ENCODE results near the gene FBN1. TPM values are rescaled to one million over a fixed set of nuclear protein-coding genes. Genes with fewer than 3 reads are reported as not detected.
A peak's percentile ranks its signal among the peaks of the same experiment; 100 is the strongest.

FBN1 gene
- total and polyA plus RNA-seq, 8 donors = 4.7 to 384 (median 42.6) TPM

DNA sequence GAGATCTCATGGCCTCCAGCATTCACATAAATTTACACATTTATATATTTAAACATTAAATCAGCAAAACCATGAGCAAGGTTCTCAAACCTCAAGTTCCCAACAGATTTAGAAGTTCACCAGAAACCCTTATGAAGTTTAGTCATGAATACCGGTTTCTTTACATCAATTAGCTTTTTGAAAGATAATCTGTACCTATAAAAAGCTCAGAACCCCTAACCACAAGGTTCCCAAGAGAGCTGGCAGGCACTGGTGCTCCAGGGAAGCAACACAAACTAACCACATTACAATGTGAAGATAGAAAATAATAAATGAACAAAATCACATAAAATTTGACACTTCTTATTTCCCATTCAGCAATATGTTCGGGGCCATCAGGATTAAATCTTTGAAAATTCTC is 150.9 kb downstream of the FBN1 start:
- no peak overlapping the region for H3K27ac ChIP-seq
- intact Hi-C loops (cut with DNase I; ENCODE audit: low total_unique reads) = no loop called here
- no peak for DNase-seq
- no peaks in the 10 kb centered on the region for H3K9me3 ChIP-seq
- no peaks in the 10 kb centered on the region for H3K4me1 ChIP-seq
- no peak for TF ChIP-seq EP300 (IDR thresholded peaks at IDR 0.05)
- TF ChIP-seq POLR2A (IDR thresholded peaks at IDR 0.05) = no peak
- TF ChIP-seq POLR2AphosphoS5 (IDR thresholded peaks at IDR 0.05) = no peak
- TF ChIP-seq, protein P1, sequence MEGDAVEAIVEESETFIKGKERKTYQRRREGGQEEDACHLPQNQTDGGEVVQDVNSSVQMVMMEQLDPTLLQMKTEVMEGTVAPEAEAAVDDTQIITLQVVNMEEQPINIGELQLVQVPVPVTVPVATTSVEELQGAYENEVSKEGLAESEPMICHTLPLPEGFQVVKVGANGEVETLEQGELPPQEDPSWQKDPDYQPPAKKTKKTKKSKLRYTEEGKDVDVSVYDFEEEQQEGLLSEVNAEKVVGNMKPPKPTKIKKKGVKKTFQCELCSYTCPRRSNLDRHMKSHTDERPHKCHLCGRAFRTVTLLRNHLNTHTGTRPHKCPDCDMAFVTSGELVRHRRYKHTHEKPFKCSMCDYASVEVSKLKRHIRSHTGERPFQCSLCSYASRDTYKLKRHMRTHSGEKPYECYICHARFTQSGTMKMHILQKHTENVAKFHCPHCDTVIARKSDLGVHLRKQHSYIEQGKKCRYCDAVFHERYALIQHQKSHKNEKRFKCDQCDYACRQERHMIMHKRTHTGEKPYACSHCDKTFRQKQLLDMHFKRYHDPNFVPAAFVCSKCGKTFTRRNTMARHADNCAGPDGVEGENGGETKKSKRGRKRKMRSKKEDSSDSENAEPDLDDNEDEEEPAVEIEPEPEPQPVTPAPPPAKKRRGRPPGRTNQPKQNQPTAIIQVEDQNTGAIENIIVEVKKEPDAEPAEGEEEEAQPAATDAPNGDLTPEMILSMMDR (IDR thresholded peaks at IDR 0.05) = no peak
- H3K27me3 ChIP-seq = no peaks in the 10 kb centered on the region
- H3K4me3 ChIP-seq = no peak overlapping the region
- WGBS, 5 donors = 62 to 92% (median 89%) methylated on average over 2 of the region's 2 CpGs
- peaks cover 3 to 89% (median 53%) of the 10 kb centered on the region in 4 donors for H3K36me3 ChIP-seq

DNA sequence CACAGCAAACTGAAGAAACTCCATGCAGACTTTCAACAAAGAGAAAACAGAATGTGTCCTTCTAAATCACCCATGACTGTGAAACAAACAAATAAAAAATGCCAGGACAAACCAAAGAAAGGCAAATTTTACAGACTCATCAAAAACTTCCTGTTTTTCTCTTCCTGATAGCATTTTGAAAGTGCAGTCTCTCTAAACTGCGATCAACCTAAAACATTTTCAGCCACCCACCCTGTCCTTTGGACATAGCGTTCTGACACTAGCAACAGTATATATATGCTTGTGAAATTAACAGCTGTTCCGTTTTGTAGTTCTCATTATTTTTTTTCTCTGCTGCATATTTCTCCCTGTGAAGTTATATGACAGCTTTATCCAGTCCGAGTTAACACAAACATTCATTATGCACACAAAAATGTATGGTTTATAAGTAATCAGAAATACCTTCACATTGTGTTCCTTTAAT is 151.7 kb downstream of the FBN1 start:
- Histone ChIP-seq H3K27ac (peak overlapping the region in 1 of 5 donors; percentile 29), H3K27me3 (no peaks in the 10 kb centered on the region), H3K4me3 (no peak overlapping the region), H3K9me3 (no peaks in the 10 kb centered on the region), H3K36me3 (peaks cover 7 to 91% (median 57%) of the 10 kb centered on the region in 4 donors), H3K4me1 (no peaks in the 10 kb centered on the region)
- intact Hi-C loops (cut with DNase I; ENCODE audit: low total_unique reads) = no loop called here
- TF ChIP-seq POLR2AphosphoS5 (IDR thresholded peaks at IDR 0.05) = no peak
- no peak for TF ChIP-seq POLR2A (IDR thresholded peaks at IDR 0.05)
- TF ChIP-seq, protein P1 (IDR thresholded peaks at IDR 0.05) = no peak
- WGBS, 5 donors = 71 to 82% (median 79%) methylated on average over 4 of the region's 4 CpGs
- no peak for DNase-seq

DNA sequence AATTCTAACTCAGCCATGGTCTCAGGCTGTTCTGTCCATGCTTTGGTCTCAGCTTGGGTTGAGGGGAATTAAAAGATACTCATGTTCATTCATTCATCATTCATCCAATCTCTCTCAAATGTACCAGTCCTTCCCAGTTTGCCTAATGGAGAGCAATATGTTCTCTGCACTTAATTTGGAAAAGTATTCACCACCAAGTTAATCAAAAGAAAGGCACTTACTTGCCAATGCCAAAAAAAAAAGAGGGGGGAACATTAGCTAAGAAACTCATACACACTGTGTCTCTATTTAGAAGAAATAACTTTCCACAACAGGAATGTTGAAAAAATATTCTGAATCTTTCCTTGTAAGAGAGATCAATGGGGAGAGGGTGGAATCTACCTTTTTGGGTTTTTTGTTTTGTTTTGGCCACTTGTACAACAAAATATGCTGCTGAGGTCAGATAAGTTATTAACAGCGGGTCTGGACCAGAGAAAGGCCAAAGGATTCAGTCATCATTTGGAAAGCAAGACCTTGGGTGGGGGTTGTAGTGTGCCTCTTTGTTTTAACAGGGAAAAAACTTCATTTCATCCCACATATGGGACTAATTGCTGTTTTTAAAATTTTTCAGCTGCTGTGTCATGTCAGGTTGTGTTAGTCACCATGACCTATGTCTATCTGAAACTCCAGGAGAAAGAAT is 152.3 kb downstream of the FBN1 start:
- 75 to 93% (median 83%) methylated on average over 1 of the region's 1 CpG for WGBS, 5 donors

DNA sequence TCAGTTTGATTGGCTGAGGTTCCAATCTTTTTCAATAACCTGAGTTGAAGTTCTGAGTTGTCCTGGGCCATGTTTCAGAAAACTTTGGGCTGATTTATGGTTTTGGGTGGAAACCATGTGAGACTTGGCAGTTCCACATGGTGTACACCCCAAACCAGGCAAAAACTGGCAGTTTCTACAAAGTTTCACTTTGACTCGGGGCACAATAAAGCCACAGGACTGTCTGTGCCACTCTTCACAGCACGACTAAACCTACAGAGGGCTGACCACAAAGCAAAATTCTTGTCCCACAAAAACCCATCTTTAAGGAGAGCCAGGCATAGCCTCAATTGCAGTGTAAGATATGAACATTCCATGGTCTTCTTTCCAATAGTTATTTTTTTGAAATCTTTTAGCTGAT is 159.3 kb downstream of the FBN1 start:
- peaks cover 23 to 97% (median 79%) of the 10 kb centered on the region in 4 donors for H3K36me3 ChIP-seq
- no peaks in the 10 kb centered on the region for H3K9me3 ChIP-seq
- no peak overlapping the region for H3K27ac ChIP-seq
- no peak for DNase-seq
- intact Hi-C loops (cut with DNase I; ENCODE audit: low total_unique reads) = no loop called here
- H3K27me3 ChIP-seq = no peaks in the 10 kb centered on the region
- H3K4me1 ChIP-seq = peaks cover 0 to under 1% (median 0%) of the 10 kb centered on the region in 4 donors
- 72 to 92% (median 79%) methylated on average over 2 of the region's 2 CpGs for WGBS, 5 donors
- TF ChIP-seq, protein P1 (IDR thresholded peaks at IDR 0.05) = no peak
- TF ChIP-seq EP300 (IDR thresholded peaks at IDR 0.05) = no peak
- no peak for TF ChIP-seq POLR2AphosphoS5 (IDR thresholded peaks at IDR 0.05)
- no peak for TF ChIP-seq POLR2A (IDR thresholded peaks at IDR 0.05)
- H3K4me3 ChIP-seq = no peak overlapping the region

More for the DNA sequence above, 152.3 kb downstream of the FBN1 start:
- Histone ChIP-seq H3K27ac (peak overlapping the region in 2 of 5 donors; percentile 29 to 43), H3K4me1 (no peaks in the 10 kb centered on the region), H3K9me3 (no peaks in the 10 kb centered on the region), H3K4me3 (no peak overlapping the region), H3K36me3 (peaks cover 11 to 92% (median 61%) of the 10 kb centered on the region in 4 donors), H3K27me3 (no peaks in the 10 kb centered on the region)
- peak in 1 of 2 donors; percentile 38 for DNase-seq
- intact Hi-C loops (cut with DNase I; ENCODE audit: low total_unique reads) = no loop called here
- TF ChIP-seq POLR2AphosphoS5 (IDR thresholded peaks at IDR 0.05) (peak in 1 of 3 donors; percentile 3), POLR2A (IDR thresholded peaks at IDR 0.05) (no peak), EP300 (IDR thresholded peaks at IDR 0.05) (no peak)
- TF ChIP-seq, protein P1 (IDR thresholded peaks at IDR 0.05) = no peak
